HEK293 (cell line): ENCODE data around the gene ENAH.
"Not testable (repeated sequence)": the region's sequence is repeated elsewhere in the genome, so short reads cannot be mapped to it uniquely, and the experiment has no call there.

Source experiments
- CTCF ChIA-PET: fragments of 350-600 bp; formaldehyde crosslinking; extraction: SDS; loops from one replicate; lab custom pipeline; 2021; ENCODE audit warnings: antibody characterized with exemption; lab: Yijun Ruan, JAX
- POLR2A ChIA-PET: fragments of 300-600 bp; formaldehyde crosslinking; extraction: SDS; loops from one replicate; lab custom pipeline; 2020; ENCODE audit warnings: antibody characterized with exemption, inconsistent platforms; lab: Yijun Ruan, JAX
- H3K27ac ChIP-seq: fragments of 200-500 bp; sonication (Bioruptor generic); 2 replicates; pipeline ENCODE4 v1.5.1; 2014; ENCODE audit warnings: low read depth, low read length, control low read depth, inconsistent platforms; ENCODE audit errors: extremely low read depth
- H3K36me3 ChIP-seq, 2 experiments: fragments of 200-500 bp in 1 of 2; sonication (Bioruptor generic) in 1 of 2; 1 replicate in 1 of 2; 2 replicates in 1 of 2; pipeline ENCODE4 v1.5.1; 2014 to 2017; ENCODE audit warnings: inconsistent platforms in 2 of 2, low read length in 2 of 2; ENCODE audit not compliant: control insufficient read depth in 2 of 2, insufficient read depth in 1 of 2
- H3K4me1 ChIP-seq: fragments of 200-500 bp; sonication (Bioruptor generic); 2 replicates; pipeline ENCODE4 v1.5.1; 2014; ENCODE audit warnings: mild to moderate bottlenecking, low read length, inconsistent platforms; ENCODE audit not compliant: control insufficient read depth, insufficient read depth
- H3K4me3 ChIP-seq: 2 replicates; pipeline ENCODE4 v1.5.1; 2011; ENCODE audit warnings: low read depth, mild to moderate bottlenecking, control low read depth, low read length, moderate library complexity
- H3K9me3 ChIP-seq: fragments of 200-500 bp; sonication (Bioruptor generic); 2 replicates; pipeline ENCODE4 v1.5.1; 2014; ENCODE audit warnings: low read depth, low read length, inconsistent platforms; ENCODE audit not compliant: control insufficient read depth, insufficient read depth
- ATF2 ChIP-seq: fragments of 450-650 bp; formaldehyde crosslinking; IDR thresholded peaks from 2 replicates; pipeline ENCODE4 v1.5.1; 2016; ENCODE audit warnings: missing biosample characterization, missing genetic modification characterization, low read depth
- GLI4 ChIP-seq: fragments of 450-650 bp; formaldehyde crosslinking; IDR thresholded peaks from 2 replicates; pipeline ENCODE4 v1.5.1; 2016; ENCODE audit warnings: missing biosample characterization, missing genetic modification characterization
- SETDB1 ChIP-seq: IDR thresholded peaks from one replicate; pipeline ENCODE4 v1.6.1; 2017; ENCODE audit warnings: mild to moderate bottlenecking, low read length, moderate library complexity, mixed read lengths; ENCODE audit not compliant: insufficient read length
- ZBTB20 ChIP-seq: fragments of 450-650 bp; formaldehyde crosslinking; IDR thresholded peaks from 2 replicates; pipeline ENCODE4 v1.5.1; 2016; ENCODE audit warnings: missing biosample characterization, missing genetic modification characterization
- ZEB2 ChIP-seq: fragments of 450-650 bp; formaldehyde crosslinking; IDR thresholded peaks from 2 replicates; pipeline ENCODE4 v1.5.1; 2016; ENCODE audit warnings: missing biosample characterization, missing genetic modification characterization
- ZNF18 ChIP-seq: fragments of 450-650 bp; formaldehyde crosslinking; IDR thresholded peaks from 2 replicates; pipeline ENCODE4 v1.5.1; 2016; ENCODE audit warnings: missing biosample characterization, missing genetic modification characterization
- ZNF362 ChIP-seq: fragments of 450-650 bp; formaldehyde crosslinking; IDR thresholded peaks from 2 replicates; pipeline ENCODE4 v1.5.1; 2016; ENCODE audit warnings: missing biosample characterization, missing genetic modification characterization
- ZNF416 ChIP-seq: fragments of 450-650 bp; formaldehyde crosslinking; IDR thresholded peaks from 2 replicates; pipeline ENCODE4 v1.5.1; 2016; ENCODE audit warnings: missing biosample characterization, missing genetic modification characterization
- ZNF555 ChIP-seq: fragments of 450-650 bp; formaldehyde crosslinking; conservative IDR thresholded peaks from 2 replicates; pipeline ENCODE4 v1.5.1; 2017; ENCODE audit warnings: missing biosample characterization, mild to moderate bottlenecking, missing genetic modification characterization, inconsistent platforms
- ZNF610 ChIP-seq: fragments of 450-650 bp; formaldehyde crosslinking; IDR thresholded peaks from 2 replicates; pipeline ENCODE4 v1.5.1; 2016; ENCODE audit warnings: missing biosample characterization, missing genetic modification characterization, borderline replicate concordance
- ZNF704 ChIP-seq: fragments of 450-650 bp; formaldehyde crosslinking; IDR thresholded peaks from 2 replicates; pipeline ENCODE4 v1.5.1; 2016; ENCODE audit warnings: missing biosample characterization, missing genetic modification characterization
- ZNF707 ChIP-seq: fragments of 450-650 bp; formaldehyde crosslinking; IDR thresholded peaks from 2 replicates; pipeline ENCODE4 v1.5.1; 2016; ENCODE audit warnings: missing biosample characterization, missing genetic modification characterization

Gene ENAH

GRCh38 chr1:225637651-225638199 lies 15.2 kb downstream of the ENAH start (continued):
- no peak for TF ChIP-seq ZNF416 (tag by site-specific recombination)
- TF ChIP-seq SETDB1: peak; percentile 59
- TF ChIP-seq ZNF555: no peak
- no peak for TF ChIP-seq ZBTB20 (tag by site-specific recombination)
- TF ChIP-seq ZNF707 (tag by site-specific recombination): no peak
- no peak for TF ChIP-seq ZNF610
- TF ChIP-seq, all 188 proteins: peak for 3

GRCh38 chr1:225636992-225637391 lies 15.9 kb downstream of the ENAH start:
- H3K9me3 ChIP-seq: not testable (repeated sequence)
- TF ChIP-seq GLI4 (tag by site-specific recombination): peak; percentile 92
- TF ChIP-seq, all 188 proteins: peak for 1; not testable (repeated sequence) for 187
- peaks cover 16 to 21% of the 10 kb centered on the region in 2 experiments; a peak in 2 of 3 replicates for H3K36me3 ChIP-seq
- H3K27ac ChIP-seq, H3K4me3 ChIP-seq, POLR2A ChIA-PET: not testable (repeated sequence)
- CTCF ChIA-PET: interaction anchor here (1.1 to 2.4 kb wide), 4 partner anchors 10 to 162 kb away, joined by 3 to 10 read pairs (median 6); no protein-coding TSS in a partner anchor
- H3K4me1 ChIP-seq: peaks cover 12% of the 10 kb centered on the region

- no peak overlapping the region for H3K27ac ChIP-seq
- H3K36me3 ChIP-seq: peaks cover 13 to 16% of the 10 kb centered on the region in 2 experiments; a peak in 2 of 3 replicates
- peaks cover 12% of the 10 kb centered on the region for H3K4me1 ChIP-seq
- CTCF ChIA-PET: interaction anchor here (0.7 kb wide), 1 partner anchor 11 kb away, joined by 4 read pairs; no protein-coding TSS in a partner anchor
- no peaks in the 10 kb centered on the region for H3K9me3 ChIP-seq
- TF ChIP-seq ZNF704: no peak
- 0 out of 2 replicates have a peak, but pooled peaks have one; percentile 11 for TF ChIP-seq ATF2 (tag by site-specific recombination)
- POLR2A ChIA-PET: interaction anchor here (0.8 kb wide), 1 partner anchor 64 kb away, joined by 3 read pairs; no protein-coding TSS in a partner anchor
- H3K4me3 ChIP-seq: no peak overlapping the region
Measured at GRCh38 chr1:225635649-225636048, 17.3 kb downstream of the ENAH start.

GRCh38 chr1:225632836-225633235 lies 20.1 kb downstream of the ENAH start:
- peaks cover 16% of the 10 kb centered on the region for H3K4me1 ChIP-seq
- H3K27ac ChIP-seq, H3K36me3 ChIP-seq, H3K9me3 ChIP-seq, H3K4me3 ChIP-seq: not testable (repeated sequence)
- CTCF ChIA-PET: interaction anchor here (0.6 to 2.6 kb wide), 5 partner anchors 17 to 843 kb away, joined by 3 to 9 read pairs (median 4); no protein-coding TSS in a partner anchor
- POLR2A ChIA-PET: interaction anchor here (0.7 to 1.6 kb wide), 3 partner anchors 11 to 145 kb away, joined by 3 to 8 read pairs (median 3); partner anchors contain the start of gene SRP9
- peak; percentile 85; the same call in 1 of the 2 replicates for TF ChIP-seq ZNF18 (tag by site-specific recombination)
- TF ChIP-seq ZEB2 (tag by site-specific recombination): peak; percentile 27; the same call in 1 of the 2 replicates
- TF ChIP-seq ZNF362: peak; percentile 46; the same call in 1 of the 2 replicates
